Dendritic cell treated with granulocyte-macrophage colony-stimulating factor and Interleukin-4, amounts not matched to agents 40 ng/mL and 50 ng/mL, for 4 days (primary cell): ENCODE results near the gene SIPA1L2.
"Not testable (repeated sequence)": the region's sequence is repeated elsewhere in the genome, so short reads cannot be mapped to it uniquely, and the experiment has no call there.

Experiments
- H3K27ac Mint-ChIP-seq: one replicate; pipeline ENCODE4 v1.8.0; 2022; ENCODE audit warnings: mild to moderate bottlenecking, mixed read lengths
- H3K27me3 Mint-ChIP-seq: one replicate; pipeline ENCODE4 v1.8.0; 2022; ENCODE audit warnings: mild to moderate bottlenecking, mixed read lengths
- H3K36me3 Mint-ChIP-seq: one replicate; pipeline ENCODE4 v1.8.0; 2022; ENCODE audit warnings: low read depth, mixed read lengths
- H3K4me1 Mint-ChIP-seq: one replicate; pipeline ENCODE4 v1.8.0; 2022; ENCODE audit warnings: low read depth, mixed read lengths
- H3K4me3 Mint-ChIP-seq: one replicate; pipeline ENCODE4 v1.8.0; 2022; ENCODE audit warnings: mild to moderate bottlenecking, moderate library complexity, mixed read lengths
- H3K9me3 Mint-ChIP-seq: one replicate; pipeline ENCODE4 v1.8.0; 2022; ENCODE audit warnings: mixed read lengths
- intact Hi-C: fragments of 100-400 bp; cut with micrococcal nuclease; formaldehyde crosslinking; loops from one replicate; pipeline ENCODE4 v1.15.0; 2022

The SIPA1L2 gene

DNA sequence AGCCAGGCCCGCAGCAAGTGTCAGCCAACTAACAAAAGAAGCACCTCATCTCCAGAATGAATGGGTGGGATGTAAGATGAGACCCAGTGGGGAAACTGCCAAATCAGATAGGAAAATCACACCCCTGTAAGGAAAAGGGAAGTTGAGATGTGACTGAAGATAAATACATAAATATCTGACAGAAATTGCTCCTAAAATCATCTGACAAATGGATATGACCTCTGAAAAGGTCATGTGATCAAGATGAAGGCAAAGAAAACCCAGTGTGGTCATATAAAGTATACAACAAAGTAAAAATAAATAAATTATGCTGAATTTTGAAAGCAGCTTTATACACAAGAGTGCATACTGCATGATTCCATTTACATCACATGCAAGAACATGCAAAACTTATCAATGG, 12.7 kb downstream of the SIPA1L2 start:
- Mint-ChIP-seq H3K27me3 (no peaks in the 10 kb centered on the region), H3K27ac (peak overlapping the region; percentile 32), H3K9me3 (no peaks in the 10 kb centered on the region), H3K4me3 (no peak overlapping the region), H3K4me1 (peaks cover 75% of the 10 kb centered on the region), H3K36me3 (peaks cover 10% of the 10 kb centered on the region)
- intact Hi-C loops: no loop called here

DNA sequence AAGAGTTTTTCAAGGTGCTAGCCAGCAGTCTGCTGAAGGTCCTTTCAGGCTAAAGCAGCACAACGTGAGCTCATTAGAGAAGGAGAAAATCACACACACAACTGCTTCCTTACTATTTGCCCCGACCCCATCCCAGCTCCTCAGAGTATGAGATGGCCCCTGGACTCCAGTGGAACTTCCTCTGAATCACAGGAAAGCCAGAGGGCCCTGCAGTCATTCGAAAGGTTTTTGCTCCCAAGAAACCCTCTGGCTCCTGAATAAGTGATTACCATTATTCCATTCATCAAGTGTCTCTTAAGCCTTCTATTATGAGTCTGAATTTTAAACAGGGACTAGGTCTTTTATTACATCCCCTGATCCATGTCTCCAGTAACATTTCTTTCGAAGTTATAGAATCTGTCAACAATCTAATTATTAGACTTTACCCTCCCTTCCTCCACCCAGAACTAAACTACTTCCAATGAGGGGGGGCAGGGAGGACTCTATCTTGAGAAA, 14.6 kb downstream of the SIPA1L2 start:
- intact Hi-C loops: no loop called here
- no peak overlapping the region for H3K4me3 Mint-ChIP-seq
- peaks cover 76% of the 10 kb centered on the region for H3K4me1 Mint-ChIP-seq
- H3K9me3 Mint-ChIP-seq: no peaks in the 10 kb centered on the region
- peaks cover 21% of the 10 kb centered on the region for H3K36me3 Mint-ChIP-seq
- H3K27me3 Mint-ChIP-seq: no peaks in the 10 kb centered on the region
- H3K27ac Mint-ChIP-seq: no peak overlapping the region

GRCh38 chr1:232614811-232615210, 15.1 kb downstream of the SIPA1L2 start:
- Mint-ChIP-seq H3K27me3 (no peaks in the 10 kb centered on the region), H3K27ac (no peak overlapping the region), H3K36me3 (peaks cover 21% of the 10 kb centered on the region), H3K4me3 (no peak overlapping the region), H3K9me3 (no peaks in the 10 kb centered on the region), H3K4me1 (peaks cover 74% of the 10 kb centered on the region)
- intact Hi-C loops: no loop called here

DNA sequence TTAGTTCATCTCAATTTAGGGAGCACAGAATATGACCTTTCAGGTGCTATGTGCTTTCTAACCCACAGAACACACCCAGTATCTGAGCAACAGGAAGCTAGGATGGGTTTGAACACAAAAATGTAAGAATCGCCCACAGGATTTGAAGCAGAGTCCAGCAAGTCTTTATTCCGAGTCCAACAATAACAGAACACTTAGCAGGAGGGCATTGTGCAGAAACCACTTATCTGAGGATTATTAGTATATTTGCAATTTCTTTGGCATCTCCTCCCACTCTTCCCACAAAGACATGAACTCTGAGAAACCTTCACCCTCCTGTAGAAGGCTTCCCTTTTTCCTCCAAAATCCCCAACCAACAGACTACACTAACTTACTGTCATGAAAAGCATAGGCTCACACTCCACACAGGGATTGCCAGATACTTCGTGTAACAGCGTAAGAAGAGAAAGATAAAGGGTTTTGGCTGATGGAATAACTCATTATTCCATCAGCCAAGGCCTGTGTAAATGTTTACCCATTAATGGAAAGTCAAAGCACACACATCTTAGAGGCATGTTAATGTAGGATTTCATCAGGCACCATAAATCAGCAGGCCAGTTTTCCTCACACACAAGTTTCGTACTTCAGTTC, 16.1 kb downstream of the SIPA1L2 start:
- H3K9me3 Mint-ChIP-seq: no peaks in the 10 kb centered on the region
- H3K27ac Mint-ChIP-seq: peak overlapping the region; percentile 59
- H3K4me1 Mint-ChIP-seq: peaks cover 65% of the 10 kb centered on the region
- no peak overlapping the region for H3K4me3 Mint-ChIP-seq
- peaks cover 21% of the 10 kb centered on the region for H3K36me3 Mint-ChIP-seq
- intact Hi-C loops: no loop called here
- H3K27me3 Mint-ChIP-seq: no peaks in the 10 kb centered on the region

DNA sequence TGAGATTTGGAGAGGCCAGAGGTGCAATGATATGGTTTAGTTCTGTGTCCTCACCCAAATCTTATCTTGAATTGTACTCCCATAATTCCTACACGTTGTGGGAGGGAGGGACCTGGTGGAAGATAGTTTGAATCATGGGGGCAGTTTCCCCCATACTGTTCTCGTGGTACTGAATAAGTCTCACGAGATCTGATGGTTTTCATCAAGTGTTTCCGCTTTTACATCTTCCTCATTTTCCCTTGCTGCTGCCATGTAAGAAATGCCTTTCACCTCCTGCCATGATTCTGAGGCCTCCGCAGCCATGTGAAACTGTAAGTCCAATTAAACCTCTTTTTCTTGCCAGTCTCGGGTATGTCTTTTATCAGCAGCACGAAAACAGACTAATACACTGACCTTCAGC, 17.1 kb downstream of the SIPA1L2 start:
- H3K9me3 Mint-ChIP-seq, H3K4me3 Mint-ChIP-seq, H3K27me3 Mint-ChIP-seq, intact Hi-C loops: not testable (repeated sequence)
- Mint-ChIP-seq H3K27ac (peak overlapping the region; percentile 89), H3K4me1 (peaks cover 61% of the 10 kb centered on the region), H3K36me3 (peaks cover 21% of the 10 kb centered on the region)

GRCh38 chr1:232611834-232612233, 18.1 kb downstream of the SIPA1L2 start:
- no peak overlapping the region for H3K4me3 Mint-ChIP-seq
- no peaks in the 10 kb centered on the region for H3K9me3 Mint-ChIP-seq
- peaks cover 17% of the 10 kb centered on the region for H3K36me3 Mint-ChIP-seq
- peak overlapping the region; percentile 89 for H3K27ac Mint-ChIP-seq
- H3K27me3 Mint-ChIP-seq: no peaks in the 10 kb centered on the region
- peaks cover 51% of the 10 kb centered on the region for H3K4me1 Mint-ChIP-seq
- intact Hi-C loops: no loop called here

DNA sequence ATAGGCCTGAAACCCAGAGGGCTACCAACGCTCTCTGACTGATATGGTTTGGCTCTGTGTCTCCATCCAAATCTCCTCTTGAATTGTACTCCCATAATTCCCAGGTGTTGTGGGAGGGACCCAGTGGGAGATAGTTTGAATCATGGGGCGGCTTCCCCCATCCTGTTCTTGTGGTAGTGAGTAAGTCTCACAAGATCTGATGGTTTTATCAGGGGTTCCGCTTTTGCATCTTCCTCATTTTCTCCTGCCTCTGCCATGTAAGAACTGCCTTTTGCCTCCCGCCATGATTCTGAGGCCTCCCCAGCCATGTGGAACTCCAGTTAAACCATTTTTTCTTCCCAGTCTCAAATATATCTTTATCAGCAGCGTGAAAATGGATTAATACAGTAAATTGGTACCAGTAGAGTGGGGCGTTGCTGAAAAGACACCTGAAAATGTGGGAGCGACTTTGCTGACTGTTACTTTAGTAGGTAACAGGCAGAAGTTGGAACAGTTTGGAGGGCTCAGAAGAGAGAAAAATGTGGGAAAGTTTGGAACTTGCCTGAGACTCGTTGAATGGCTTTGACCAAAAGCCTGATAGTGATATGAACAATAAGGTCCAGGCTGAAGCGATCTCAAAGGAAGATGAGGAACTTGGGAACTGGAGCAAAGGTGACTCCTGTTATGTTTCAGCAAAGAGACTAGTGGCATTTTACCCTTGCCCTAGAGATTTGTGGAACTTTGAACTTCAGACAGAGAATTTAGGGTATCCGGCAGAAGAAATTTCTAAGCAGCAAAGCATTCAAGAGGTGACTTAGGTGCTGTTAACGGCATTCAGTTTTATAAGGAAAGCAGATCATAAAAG, 18.8 kb downstream of the SIPA1L2 start:
- H3K27me3 Mint-ChIP-seq, intact Hi-C loops, H3K9me3 Mint-ChIP-seq, H3K4me3 Mint-ChIP-seq: not testable (repeated sequence)
- Mint-ChIP-seq H3K36me3 (peaks cover 17% of the 10 kb centered on the region), H3K27ac (peak overlapping the region; percentile 89), H3K4me1 (peaks cover 51% of the 10 kb centered on the region)

- H3K4me1 Mint-ChIP-seq: peaks cover 50% of the 10 kb centered on the region
- intact Hi-C loops: no loop called here
- H3K27me3 Mint-ChIP-seq: no peaks in the 10 kb centered on the region
- no peak overlapping the region for H3K4me3 Mint-ChIP-seq
- H3K36me3 Mint-ChIP-seq: peaks cover 17% of the 10 kb centered on the region
- peak overlapping the region; percentile 89 for H3K27ac Mint-ChIP-seq
- no peaks in the 10 kb centered on the region for H3K9me3 Mint-ChIP-seq
Measured at GRCh38 chr1:232610192-232610901, 19.6 kb downstream of the SIPA1L2 start.

GRCh38 chr1:232608427-232608826, 21.5 kb downstream of the SIPA1L2 start:
- Mint-ChIP-seq H3K4me3 (no peak overlapping the region), H3K27ac (peak overlapping the region; percentile 46), H3K36me3 (peaks cover 24% of the 10 kb centered on the region), H3K9me3 (peaks cover 12% of the 10 kb centered on the region), H3K4me1 (peaks cover 51% of the 10 kb centered on the region), H3K27me3 (no peaks in the 10 kb centered on the region)
- intact Hi-C loops: no loop called here

GRCh38 chr1:232602622-232603021, 27.3 kb downstream of the SIPA1L2 start:
- Mint-ChIP-seq H3K4me3 (no peak overlapping the region), H3K9me3 (peaks cover 12% of the 10 kb centered on the region), H3K36me3 (peaks cover 21% of the 10 kb centered on the region), H3K27ac (no peak overlapping the region), H3K4me1 (peaks cover 59% of the 10 kb centered on the region), H3K27me3 (no peaks in the 10 kb centered on the region)
- intact Hi-C loops: no loop called here

DNA sequence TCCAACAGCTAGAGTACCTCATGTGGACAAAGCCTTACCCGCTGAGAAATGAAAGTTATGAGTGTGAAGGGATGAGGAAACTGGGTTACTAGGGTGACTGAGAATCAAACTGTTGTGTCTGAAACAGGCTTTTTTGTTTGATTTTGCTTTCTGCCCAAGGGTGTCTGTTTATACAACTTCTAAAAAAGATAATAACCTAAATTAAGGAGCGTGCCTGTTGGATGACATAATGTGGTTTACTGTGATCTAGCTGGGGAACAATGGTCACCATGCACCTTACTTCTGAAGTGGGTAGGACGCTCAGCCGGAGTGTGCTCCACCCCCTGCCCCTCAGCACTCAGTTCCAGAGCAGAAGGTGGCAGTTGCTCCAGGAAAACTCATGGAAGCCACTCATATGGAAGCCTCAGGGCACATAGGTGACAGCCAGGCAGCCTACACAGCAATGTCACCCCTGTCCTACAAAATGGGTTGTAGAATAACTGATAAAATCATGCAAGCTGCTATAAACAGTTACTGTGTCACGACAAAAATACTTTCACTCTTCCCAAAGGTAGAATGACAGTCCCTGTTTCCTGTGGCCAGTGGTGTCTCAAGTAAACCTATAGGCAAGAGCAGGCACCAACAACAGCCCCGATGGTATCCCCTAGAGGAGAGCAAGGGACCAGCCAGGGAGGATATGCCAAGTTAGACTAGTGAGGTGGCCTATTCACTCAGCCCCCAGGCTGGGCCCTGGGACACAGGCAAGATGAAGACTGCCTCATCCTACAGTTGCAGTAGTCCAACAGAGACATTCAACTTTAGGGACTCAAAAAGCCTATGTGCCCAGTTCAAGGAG, 29.3 kb downstream of the SIPA1L2 start:
- H3K27ac Mint-ChIP-seq: peak overlapping the region; percentile 63

GRCh38 chr1:232599178-232600041, 30.5 kb downstream of the SIPA1L2 start:
- Mint-ChIP-seq H3K9me3 (peaks cover 5% of the 10 kb centered on the region), H3K36me3 (peaks cover 13% of the 10 kb centered on the region), H3K27me3 (no peaks in the 10 kb centered on the region), H3K4me1 (peaks cover 71% of the 10 kb centered on the region), H3K4me3 (no peak overlapping the region), H3K27ac (peak overlapping the region; percentile 71)
- intact Hi-C loops: no loop called here

More for the DNA sequence above, 29.3 kb downstream of the SIPA1L2 start:
- H3K4me1 Mint-ChIP-seq: peaks cover 75% of the 10 kb centered on the region
- peaks cover 21% of the 10 kb centered on the region for H3K36me3 Mint-ChIP-seq
- no peak overlapping the region for H3K4me3 Mint-ChIP-seq
- intact Hi-C loops: no loop called here
- no peaks in the 10 kb centered on the region for H3K27me3 Mint-ChIP-seq
- H3K9me3 Mint-ChIP-seq: peaks cover 12% of the 10 kb centered on the region

GRCh38 chr1:232598837-232599177, 31.1 kb downstream of the SIPA1L2 start:
- Mint-ChIP-seq H3K36me3 (peaks cover 8% of the 10 kb centered on the region), H3K27ac (peak overlapping the region; percentile 71), H3K27me3 (no peaks in the 10 kb centered on the region), H3K4me3 (no peak overlapping the region), H3K4me1 (peaks cover 71% of the 10 kb centered on the region), H3K9me3 (no peaks in the 10 kb centered on the region)
- intact Hi-C loops: no loop called here
